H9 (cell line): Measurements from ENCODE around the gene OMG. TPM values are rescaled to one million over a fixed set of nuclear protein-coding genes. Genes with fewer than 3 reads are reported as not detected.

Experiments
- DNase-seq: peaks from one replicate; pipeline ENCODE4 v3.0.0-alpha.2; 2017
- H2AFZ ChIP-seq: one replicate; pipeline ENCODE4 v1.6.1; 2013; ENCODE audit warnings: mild to moderate bottlenecking, low read length, control low read depth, moderate library complexity
- H2AK5ac ChIP-seq: 2 replicates; pipeline ENCODE4 v1.6.1; 2013; ENCODE audit warnings: low read length, control low read depth, mixed read lengths; ENCODE audit not compliant: insufficient read length
- H2BK120ac ChIP-seq: one replicate; pipeline ENCODE4 v1.6.1; 2013; ENCODE audit warnings: low read depth, mild to moderate bottlenecking, low read length, control low read depth, inconsistent platforms; ENCODE audit not compliant: poor library complexity, severe bottlenecking
- H2BK12ac ChIP-seq: 2 replicates; pipeline ENCODE4 v1.6.1; 2013; ENCODE audit warnings: low read length, control low read depth, mixed read lengths, low read depth; ENCODE audit not compliant: insufficient read length
- H2BK15ac ChIP-seq: 2 replicates; pipeline ENCODE4 v1.6.1; 2013; ENCODE audit warnings: low read depth, low read length, control low read depth
- H2BK20ac ChIP-seq: one replicate; pipeline ENCODE4 v1.6.1; 2013; ENCODE audit warnings: low read depth, mild to moderate bottlenecking, low read length, control low read depth, inconsistent platforms; ENCODE audit not compliant: poor library complexity, severe bottlenecking
- H2BK5ac ChIP-seq: 2 replicates; pipeline ENCODE4 v1.6.1; 2013; ENCODE audit warnings: low read length, control low read depth, mixed read lengths; ENCODE audit not compliant: insufficient read length
- H3K14ac ChIP-seq: 2 replicates; pipeline ENCODE4 v1.6.1; 2013; ENCODE audit warnings: low read length, control low read depth; ENCODE audit not compliant: insufficient read depth
- H3K18ac ChIP-seq: 2 replicates; pipeline ENCODE4 v1.6.1; 2013; ENCODE audit warnings: low read depth, mild to moderate bottlenecking, mixed read lengths, low read length, control low read depth; ENCODE audit not compliant: insufficient read length
- H3K23ac ChIP-seq: 2 replicates; pipeline ENCODE4 v1.6.1; 2013; ENCODE audit warnings: low read length, control low read depth, mixed read lengths, low read depth; ENCODE audit not compliant: insufficient read length
- H3K23me2 ChIP-seq: 2 replicates; pipeline ENCODE4 v1.6.1; 2013; ENCODE audit warnings: low read depth, mild to moderate bottlenecking, mixed read lengths, low read length, control low read depth; ENCODE audit not compliant: insufficient read length, poor library complexity, severe bottlenecking
- H3K27ac ChIP-seq: 2 replicates; pipeline ENCODE4 v1.5.1; 2013; ENCODE audit warnings: low read length, control low read depth, mixed read lengths, low read depth; ENCODE audit not compliant: insufficient read length
- H3K27me3 ChIP-seq: 2 replicates; pipeline ENCODE4 v1.6.1; 2013; ENCODE audit warnings: low read length, control low read depth, inconsistent platforms; ENCODE audit not compliant: insufficient read depth
- H3K4ac ChIP-seq: 2 replicates; pipeline ENCODE4 v1.6.1; 2013; ENCODE audit warnings: low read depth, mild to moderate bottlenecking, control low read depth, inconsistent platforms, low read length, moderate library complexity
- H3K4me1 ChIP-seq: 2 replicates; pipeline ENCODE4 v1.6.1; 2013; ENCODE audit warnings: low read length, control low read depth, inconsistent platforms; ENCODE audit not compliant: insufficient read depth
- H3K4me2 ChIP-seq: 2 replicates; pipeline ENCODE4 v1.6.1; 2013; ENCODE audit warnings: low read length, control low read depth, mixed read lengths; ENCODE audit not compliant: insufficient read length, insufficient read depth
- H3K56ac ChIP-seq: 2 replicates; pipeline ENCODE4 v1.6.1; 2013; ENCODE audit warnings: low read depth, mild to moderate bottlenecking, mixed read lengths, low read length, control low read depth; ENCODE audit not compliant: insufficient read length
- H3K79me1 ChIP-seq: 2 replicates; pipeline ENCODE4 v1.6.1; 2013; ENCODE audit warnings: low read depth, mild to moderate bottlenecking, moderate library complexity, low read length, control low read depth, inconsistent platforms; ENCODE audit not compliant: insufficient read depth, poor library complexity, severe bottlenecking
- H3K79me2 ChIP-seq: 2 replicates; pipeline ENCODE4 v1.6.1; 2013; ENCODE audit warnings: low read length, control low read depth, inconsistent platforms; ENCODE audit not compliant: insufficient read depth
- H3K9ac ChIP-seq: 2 replicates; pipeline ENCODE4 v1.6.1; 2013; ENCODE audit warnings: low read length, control low read depth, mixed read lengths; ENCODE audit not compliant: insufficient read length; ENCODE audit errors: extremely low read depth
- H3K9me3 ChIP-seq: one replicate; pipeline ENCODE4 v1.6.1; 2013; ENCODE audit warnings: low read depth, low read length, inconsistent platforms; ENCODE audit not compliant: control insufficient read depth
- H3T11ph ChIP-seq: one replicate; pipeline ENCODE4 v1.6.1; 2013; ENCODE audit warnings: mild to moderate bottlenecking, low read length, control low read depth, inconsistent platforms
- H4K20me1 ChIP-seq: one replicate; pipeline ENCODE4 v1.6.1; 2013; ENCODE audit not compliant: control insufficient read depth, insufficient read length, insufficient read depth
- H4K5ac ChIP-seq: 2 replicates; pipeline ENCODE4 v1.6.1; 2013; ENCODE audit warnings: low read depth, mild to moderate bottlenecking, mixed read lengths, low read length, control low read depth; ENCODE audit not compliant: insufficient read length
- H4K8ac ChIP-seq: replicated peaks from 2 replicates; pipeline ENCODE4 v1.6.1; 2013; ENCODE audit warnings: low read length, control low read depth, mixed read lengths, low read depth; ENCODE audit not compliant: insufficient read length
- H4K91ac ChIP-seq: 2 replicates; pipeline ENCODE4 v1.6.1; 2013; ENCODE audit warnings: low read depth, mild to moderate bottlenecking, moderate library complexity, mixed read lengths, low read length, control low read depth; ENCODE audit not compliant: insufficient read length
- H3K27ac Mint-ChIP-seq, 3 experiments: 2 replicates in 2 of 3; 3 replicates in 1 of 3; pipeline ENCODE4 v1.8.0; 2020 to 2021; ENCODE audit warnings: mixed read lengths in 3 of 3, mild to moderate bottlenecking in 1 of 3, moderate library complexity in 1 of 3
- H3K27me3 Mint-ChIP-seq: 2 replicates; pipeline ENCODE4 v1.8.0; 2021; ENCODE audit warnings: low read depth, mild to moderate bottlenecking, moderate library complexity, mixed read lengths
- H3K36me3 Mint-ChIP-seq, 3 experiments: 2 replicates in 2 of 3; 3 replicates in 1 of 3; pipeline ENCODE4 v1.8.0; 2020 to 2021; ENCODE audit warnings: low read depth in 3 of 3, mixed read lengths in 3 of 3; ENCODE audit not compliant: insufficient read depth in 1 of 3
- H3K4me1 Mint-ChIP-seq, 2 experiments: 2 replicates each; pipeline ENCODE4 v1.8.0; 2020; ENCODE audit warnings: mixed read lengths in 2 of 2
- H3K4me3 Mint-ChIP-seq, 2 experiments: 2 replicates in 1 of 2; 3 replicates in 1 of 2; pipeline ENCODE4 v1.8.0; 2020 to 2021; ENCODE audit warnings: mild to moderate bottlenecking in 2 of 2, mixed read lengths in 2 of 2, moderate library complexity in 1 of 2
- H3K9me3 Mint-ChIP-seq, 2 experiments: 2 replicates in 1 of 2; 3 replicates in 1 of 2; pipeline ENCODE4 v1.8.0; 2020; ENCODE audit warnings: mild to moderate bottlenecking in 2 of 2, mixed read lengths in 2 of 2, moderate library complexity in 1 of 2
- CTCF ChIP-seq: fragments of 200-600 bp; sonication (generic); conservative IDR thresholded peaks from 3 replicates; pipeline ENCODE4 v1.8.0; 2021; ENCODE audit warnings: antibody characterized with exemption, mild to moderate bottlenecking
- WGBS: extraction: QIAGEN DNeasy Blood & Tissue Kit; methylation state at CpG from one replicate; pipeline ENCODE4 v1.1.7; 2013; ENCODE audit warnings: missing lambda C conversion rate, low lambda C conversion rate, mixed read lengths; ENCODE audit not compliant: insufficient read length; ENCODE audit errors: extremely low coverage; 5-methylcytosine and 5-hydroxymethylcytosine counted together
- total RNA-seq: library from RNA; stranded (reverse); gene quantifications from 2 replicates; pipeline ENCODE4 v1.2.1, GENCODE V29; 2021

Gene OMG
- total RNA-seq, 1 experiment from 2014 or later, result not detected

GRCh38 chr17:31318298-31318801 lies 21.3 kb upstream of the OMG start:
- H3K4me1 Mint-ChIP-seq, result peaks cover 5 to 8% of the 10 kb centered on the region in 2 experiments
- Histone ChIP-seq H3K14ac (no peak overlapping the region), H3K27me3 (no peaks in the 10 kb centered on the region), H4K91ac (no peak overlapping the region), H3K4me1 (no peaks in the 10 kb centered on the region), H2BK20ac (no peak overlapping the region), H2BK120ac (no peak overlapping the region), H4K8ac (no peak overlapping the region), H3T11ph (no peak overlapping the region), H3K9me3 (no peaks in the 10 kb centered on the region), H3K79me1 (no peaks in the 10 kb centered on the region), H3K23me2 (no peaks in the 10 kb centered on the region), H2BK5ac (no peak overlapping the region), H2AFZ (no peak overlapping the region), H3K56ac (no peak overlapping the region), H2BK12ac (no peak overlapping the region), H3K79me2 (no peaks in the 10 kb centered on the region), H4K5ac (no peak overlapping the region), H4K20me1 (no peaks in the 10 kb centered on the region), H2AK5ac (no peak overlapping the region), H3K18ac (no peak overlapping the region), H3K4ac (no peak overlapping the region), H2BK15ac (no peak overlapping the region), H3K4me2 (no peak overlapping the region), H3K9ac (no peak overlapping the region), H3K27ac (peak overlapping the region; percentile 68), H3K23ac (no peak overlapping the region)
- no peaks in the 10 kb centered on the region for H3K36me3 Mint-ChIP-seq
- no peak overlapping the region for H3K4me3 Mint-ChIP-seq
- no peak for TF ChIP-seq CTCF
- no peak for DNase-seq
- H3K27ac Mint-ChIP-seq, result peak overlapping the region in 1 of 3 experiments; percentile 80; a peak in 2 of 7 replicates
- no CpG with 5 or more reads among the region's 8 CpGs for WGBS
- no peaks in the 10 kb centered on the region for H3K9me3 Mint-ChIP-seq
- no peaks in the 10 kb centered on the region for H3K27me3 Mint-ChIP-seq
